ENCODE results near the gene GALNTL6.

DNA sequence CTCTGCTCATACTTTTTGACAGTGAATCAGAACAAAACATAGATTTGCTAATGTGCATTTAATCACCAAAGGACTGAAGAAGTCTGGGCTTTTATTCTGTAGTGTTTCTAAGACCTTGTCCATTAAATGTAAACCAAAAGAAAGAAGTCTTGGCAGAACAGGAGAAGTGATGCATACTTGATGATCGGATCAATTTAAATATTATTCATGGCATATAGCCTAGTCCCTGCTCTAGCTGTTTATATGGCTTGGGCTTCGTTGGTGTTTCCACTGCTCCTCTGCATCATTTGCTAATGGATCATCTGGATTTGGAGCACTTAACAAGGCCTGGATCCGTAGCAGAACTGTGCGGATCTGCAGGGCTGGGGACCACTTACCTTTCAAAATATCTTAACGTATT, 566.6 kb downstream of the GALNTL6 start:
- TF ChIP-seq POLR2A (IDR thresholded peaks at IDR 0.05; ENCODE audit: low read length) (no peak), GATA1 (IDR thresholded peaks at IDR 0.05; ENCODE audit: low read depth, low read length) (no peak)
